NCI-H187 (cell line): ENCODE measurements around the gene SLC39A7.

Experiments used
- DNase-seq, 2 experiments: peaks; one replicate each; lab custom pipeline; 2025; lab: John Stamatoyannopoulos, UW

SLC39A7 gene

GRCh38 chr6:33200219-33201146 lies at the start of gene SLC39A7, which contains the start of gene RXRB:
TSS of gene SLC39A7 (plus strand) at chr6:33200867. CDS start at chr6:33201246, 379 bp downstream.
TSS of gene RXRB (minus strand) at chr6:33200665. CDS start at chr6:33200476, 189 bp downstream.
- peak; percentile 94 to 96 for DNase-seq

GRCh38 chr6:33151050-33151449 lies 49.6 kb upstream of the SLC39A7 start:
- no peak for DNase-seq

- no peak for DNase-seq
Observed at GRCh38 chr6:33154349-33154748, 46.3 kb upstream of the SLC39A7 start.

GRCh38 chr6:33156561-33156960 lies 44.1 kb upstream of the SLC39A7 start:
- DNase-seq: no peak

- DNase-seq: no peak
Observed at GRCh38 chr6:33156964-33157363, 43.7 kb upstream of the SLC39A7 start.

GRCh38 chr6:33160096-33160495 lies 40.6 kb upstream of the SLC39A7 start:
- no peak for DNase-seq

GRCh38 chr6:33160728-33161344 lies 39.8 kb upstream of the SLC39A7 start:
- no peak for DNase-seq

- DNase-seq: peak in 1 of 2 experiments; percentile 17
Observed at GRCh38 chr6:33161354-33162331, 39.0 kb upstream of the SLC39A7 start.

GRCh38 chr6:33163540-33163939 lies 37.1 kb upstream of the SLC39A7 start:
- DNase-seq: no peak

- DNase-seq: no peak
Observed at GRCh38 chr6:33164176-33164575, 36.5 kb upstream of the SLC39A7 start.

- no peak for DNase-seq
Observed at GRCh38 chr6:33164665-33165373, 35.8 kb upstream of the SLC39A7 start.

GRCh38 chr6:33165581-33166258 lies 34.9 kb upstream of the SLC39A7 start:
- no peak for DNase-seq

- no peak for DNase-seq
Observed at GRCh38 chr6:33166363-33166762, 34.3 kb upstream of the SLC39A7 start.

GRCh38 chr6:33166811-33167210 lies 33.9 kb upstream of the SLC39A7 start:
- DNase-seq: no peak

GRCh38 chr6:33167374-33168283 lies 33.0 kb upstream of the SLC39A7 start:
- no peak for DNase-seq

- DNase-seq: no peak
Observed at GRCh38 chr6:33168284-33168601, 32.4 kb upstream of the SLC39A7 start.

- DNase-seq: no peak
Observed at GRCh38 chr6:33168639-33169038, 32.0 kb upstream of the SLC39A7 start.

GRCh38 chr6:33169291-33170175 lies 31.1 kb upstream of the SLC39A7 start:
- no peak for DNase-seq
